ENCODE data around the gene UBXN11.
A peak's percentile ranks its signal among the peaks of the same experiment; 100 is the strongest.

The UBXN11 gene

GRCh38 chr1:26307363-26307781 lies 936 bp upstream of the UBXN11 start:
- TF ChIP-seq CTCF (conservative IDR thresholded peaks at IDR 0.05; ENCODE audit: low read depth), result no peak
- CTCF ChIA-PET, result interaction anchor here (0.8 to 1.6 kb wide), 3 partner anchors 13 to 47 kb away, joined by 4 to 8 read pairs (median 4); partner anchors contain the start of gene CRYBG2
- DNase-seq (ENCODE audit: low spot score), result no peak
- POLR2A ChIA-PET (ENCODE audit: low non-redundant PET), result no interaction called here
- peak overlapping the region; percentile 42 for H3K27ac ChIP-seq

GRCh38 chr1:26305667-26306289 lies 658 bp downstream of the UBXN11 start:
- peak overlapping the region; percentile 70 for H3K27ac ChIP-seq
- ChIA-PET CTCF (interaction anchor here (0.9 kb wide), 1 partner anchor 28 kb away, joined by 4 read pairs; no protein-coding TSS in a partner anchor), POLR2A (ENCODE audit: low non-redundant PET) (no interaction called here)
- no peak for TF ChIP-seq CTCF (conservative IDR thresholded peaks at IDR 0.05; ENCODE audit: low read depth)
- DNase-seq (ENCODE audit: low spot score), result no peak

- peak; percentile 37 for DNase-seq (ENCODE audit: low spot score)
- ChIA-PET CTCF (interaction anchor here (0.6 kb wide), 1 partner anchor 19 kb away, joined by 3 read pairs; no protein-coding TSS in a partner anchor), POLR2A (ENCODE audit: low non-redundant PET) (no interaction called here)
- TF ChIP-seq CTCF (conservative IDR thresholded peaks at IDR 0.05; ENCODE audit: low read depth), result no peak
- H3K27ac ChIP-seq, result peak overlapping the region; percentile 76
Observed at GRCh38 chr1:26302733-26303405, 3.6 kb downstream of the UBXN11 start.

- TF ChIP-seq CTCF (conservative IDR thresholded peaks at IDR 0.05; ENCODE audit: low read depth), result no peak
- peak overlapping the region; percentile 67 for H3K27ac ChIP-seq
- ChIA-PET CTCF (interaction anchor here (1.2 kb wide), 1 partner anchor 15 kb away, joined by 5 read pairs; no protein-coding TSS in a partner anchor), POLR2A (ENCODE audit: low non-redundant PET) (no interaction called here)
- no peak for DNase-seq (ENCODE audit: low spot score)
Observed at GRCh38 chr1:26300578-26301275, 5.7 kb downstream of the UBXN11 start.

- POLR2A ChIA-PET (ENCODE audit: low non-redundant PET), result no interaction called here
- CTCF ChIA-PET, result interaction anchor here (1.1 to 2.3 kb wide), 3 partner anchors 12 to 133 kb away, joined by 3 to 10 read pairs (median 9); no protein-coding TSS in a partner anchor
- no peak for TF ChIP-seq CTCF (conservative IDR thresholded peaks at IDR 0.05; ENCODE audit: low read depth)
- H3K27ac ChIP-seq, result peak overlapping the region; percentile 67
- no peak for DNase-seq (ENCODE audit: low spot score)
Observed at GRCh38 chr1:26297791-26298124, 8.7 kb downstream of the UBXN11 start.

GRCh38 chr1:26297057-26297790 lies 9.2 kb downstream of the UBXN11 start:
- DNase-seq (ENCODE audit: low spot score), result no peak
- ChIA-PET POLR2A (ENCODE audit: low non-redundant PET) (no interaction called here), CTCF (interaction anchor here (0.7 to 2.3 kb wide), 3 partner anchors 11 to 134 kb away, joined by 4 to 10 read pairs (median 9); no protein-coding TSS in a partner anchor)
- no peak for TF ChIP-seq CTCF (conservative IDR thresholded peaks at IDR 0.05; ENCODE audit: low read depth)
- H3K27ac ChIP-seq, result peak overlapping the region; percentile 67
